Esophagus muscularis mucosa (tissue), 4 donors: Measurements from ENCODE around the gene MAGI1. TPM values are rescaled to one million over a fixed set of nuclear protein-coding genes. Genes with fewer than 3 reads are reported as not detected.

Experiments used
- DNase-seq: peaks from one replicate; pipeline ENCODE4 v3.0.0-alpha.2; 2017; ENCODE audit errors: extremely low spot score
- H3K27ac ChIP-seq, 4 donors: fragments of 200-600 bp; sonication (generic); replicated peaks in 1 of 4; 1 replicate in 3 of 4; 2 replicates in 1 of 4; pipeline ENCODE4 v1.5.1; 2016 to 2019; ENCODE audit warnings: mild to moderate bottlenecking in 1 of 4
- H3K27me3 ChIP-seq, 4 donors: fragments of 200-600 bp; sonication (generic); one replicate each; pipeline versions ENCODE4 v1.5.1 to v1.6.0; 2016 to 2019
- H3K36me3 ChIP-seq, 4 donors: fragments of 200-600 bp; sonication (generic); one replicate each; pipeline ENCODE4 v1.5.1; 2016 to 2019
- H3K4me1 ChIP-seq, 4 donors: fragments of 200-600 bp; sonication (generic); one replicate each; pipeline ENCODE4 v1.5.1; 2016 to 2019
- H3K4me3 ChIP-seq, 4 donors: fragments of 200-600 bp; sonication (generic); 1 replicate in 2 of 4; 2 replicates in 2 of 4; pipeline ENCODE4 v1.5.1; 2016 to 2019; ENCODE audit warnings: mild to moderate bottlenecking in 4 of 4, moderate library complexity in 1 of 4
- H3K9me3 ChIP-seq, 4 donors: fragments of 200-600 bp; sonication (generic); 1 replicate in 3 of 4; 2 replicates in 1 of 4; pipeline ENCODE4 v1.5.1; 2016 to 2019
- EP300 ChIP-seq: sonication (generic); formaldehyde crosslinking; IDR thresholded peaks from one replicate; pipeline ENCODE4 v1.6.1; 2017; ENCODE audit warnings: antibody characterized with exemption
- POLR2A ChIP-seq: fragments of 450-650 bp; IDR thresholded peaks from one replicate; pipeline ENCODE4 v1.6.1; 2017; ENCODE audit warnings: antibody characterized with exemption, moderate library complexity, mild to moderate bottlenecking, low read depth
- POLR2AphosphoS5 ChIP-seq, 2 donors: sonication (generic); formaldehyde crosslinking; IDR thresholded peaks; one replicate each; pipeline ENCODE4 v1.6.1; 2017; ENCODE audit warnings: antibody characterized with exemption in 2 of 2
- WGBS: methylation state at CpG from one replicate; pipeline ENCODE4 v1.1.5; 2018; 5-methylcytosine and 5-hydroxymethylcytosine counted together
- intact Hi-C: fragments of 100-400 bp; cut with DNase I; formaldehyde crosslinking; loops from one replicate; pipeline ENCODE4 v1.15.1; 2023
- total RNA-seq, 4 donors: library from RNA; depleted of rRNA; stranded (reverse); fragments of >200 nt; gene quantifications; one replicate each; pipeline versions ENCODE4 v1.1.0 to v1.2.1, GENCODE V29; 2016
- TF ChIP-seq, protein P1 (sequence below), 3 experiments: fragments of 200-600 bp in 2 of 3; fragments of 450-650 bp in 1 of 3; sonication (generic) in 2 of 3; IDR thresholded peaks; one replicate each; pipeline ENCODE4 v1.5.1; 2017 to 2019; ENCODE audit warnings: antibody characterized with exemption in 3 of 3, mild to moderate bottlenecking in 2 of 3, moderate library complexity in 1 of 3

The MAGI1 gene
- total RNA-seq, 4 donors from 2014 or later, result 17.1 to 35.1 (median 25.2) TPM

DNA sequence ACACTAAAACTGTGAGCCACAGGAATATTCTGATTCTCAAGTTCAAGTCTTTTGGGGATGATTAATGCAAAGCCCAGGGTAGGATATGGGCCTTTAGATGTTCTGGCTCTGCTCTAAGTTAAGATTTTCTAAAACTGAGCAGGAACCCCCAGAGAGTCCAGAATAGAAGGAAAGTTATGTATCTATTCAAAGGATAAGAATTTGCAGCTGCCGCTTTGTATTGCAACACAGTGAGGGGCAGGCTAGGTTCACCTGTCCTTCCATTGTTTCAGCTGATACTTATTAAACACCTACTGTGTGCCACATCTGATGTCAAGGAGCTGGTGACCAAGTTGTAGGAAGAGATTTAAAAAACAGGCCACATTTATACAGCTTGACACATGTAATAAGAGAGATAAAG lies 290.4 kb downstream of the MAGI1 start:
- intact Hi-C loops, result no loop called here
- H3K4me1 ChIP-seq, result no peaks in the 10 kb centered on the region
- no peak overlapping the region for H3K4me3 ChIP-seq
- no peaks in the 10 kb centered on the region for H3K9me3 ChIP-seq
- DNase-seq, result no peak
- no peaks in the 10 kb centered on the region for H3K36me3 ChIP-seq
- 100% methylated on average over 1 of the region's 1 CpG for WGBS
- TF ChIP-seq POLR2AphosphoS5 (IDR thresholded peaks at IDR 0.05), result no peak
- TF ChIP-seq, protein P1, sequence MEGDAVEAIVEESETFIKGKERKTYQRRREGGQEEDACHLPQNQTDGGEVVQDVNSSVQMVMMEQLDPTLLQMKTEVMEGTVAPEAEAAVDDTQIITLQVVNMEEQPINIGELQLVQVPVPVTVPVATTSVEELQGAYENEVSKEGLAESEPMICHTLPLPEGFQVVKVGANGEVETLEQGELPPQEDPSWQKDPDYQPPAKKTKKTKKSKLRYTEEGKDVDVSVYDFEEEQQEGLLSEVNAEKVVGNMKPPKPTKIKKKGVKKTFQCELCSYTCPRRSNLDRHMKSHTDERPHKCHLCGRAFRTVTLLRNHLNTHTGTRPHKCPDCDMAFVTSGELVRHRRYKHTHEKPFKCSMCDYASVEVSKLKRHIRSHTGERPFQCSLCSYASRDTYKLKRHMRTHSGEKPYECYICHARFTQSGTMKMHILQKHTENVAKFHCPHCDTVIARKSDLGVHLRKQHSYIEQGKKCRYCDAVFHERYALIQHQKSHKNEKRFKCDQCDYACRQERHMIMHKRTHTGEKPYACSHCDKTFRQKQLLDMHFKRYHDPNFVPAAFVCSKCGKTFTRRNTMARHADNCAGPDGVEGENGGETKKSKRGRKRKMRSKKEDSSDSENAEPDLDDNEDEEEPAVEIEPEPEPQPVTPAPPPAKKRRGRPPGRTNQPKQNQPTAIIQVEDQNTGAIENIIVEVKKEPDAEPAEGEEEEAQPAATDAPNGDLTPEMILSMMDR (IDR thresholded peaks at IDR 0.05), result no peak
- TF ChIP-seq POLR2A, result no peak
- no peak for TF ChIP-seq EP300
- H3K27me3 ChIP-seq, result no peaks in the 10 kb centered on the region
- no peak overlapping the region for H3K27ac ChIP-seq

DNA sequence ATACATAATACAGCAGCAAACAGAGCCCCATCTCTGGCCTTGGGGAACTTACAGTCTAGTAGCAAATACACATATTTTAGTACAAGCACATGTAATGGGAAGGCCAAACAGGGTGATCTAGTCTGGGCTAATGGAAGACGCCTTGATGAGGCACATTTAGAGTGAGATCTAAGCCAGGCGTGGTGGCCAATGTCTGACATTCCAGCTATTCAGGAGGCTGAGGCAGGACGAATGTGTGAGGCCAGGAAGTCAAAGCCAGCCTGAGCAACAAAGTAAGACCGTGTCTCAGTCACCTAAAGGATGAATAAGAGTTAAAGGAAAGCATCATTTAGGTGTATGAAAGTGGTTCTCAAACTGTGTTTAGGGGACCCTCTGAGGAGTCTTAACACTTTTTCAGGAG lies 291.9 kb downstream of the MAGI1 start:
- no peaks in the 10 kb centered on the region for H3K9me3 ChIP-seq
- WGBS, result 89% methylated on average over 4 of the region's 4 CpGs
- no peak overlapping the region for H3K27ac ChIP-seq
- no peak overlapping the region for H3K4me3 ChIP-seq
- no peaks in the 10 kb centered on the region for H3K4me1 ChIP-seq
- intact Hi-C loops, result no loop called here
- no peaks in the 10 kb centered on the region for H3K36me3 ChIP-seq
- no peak for DNase-seq
- TF ChIP-seq EP300, result no peak
- TF ChIP-seq, protein P1 (IDR thresholded peaks at IDR 0.05), result no peak
- no peak for TF ChIP-seq POLR2A
- no peaks in the 10 kb centered on the region for H3K27me3 ChIP-seq

DNA sequence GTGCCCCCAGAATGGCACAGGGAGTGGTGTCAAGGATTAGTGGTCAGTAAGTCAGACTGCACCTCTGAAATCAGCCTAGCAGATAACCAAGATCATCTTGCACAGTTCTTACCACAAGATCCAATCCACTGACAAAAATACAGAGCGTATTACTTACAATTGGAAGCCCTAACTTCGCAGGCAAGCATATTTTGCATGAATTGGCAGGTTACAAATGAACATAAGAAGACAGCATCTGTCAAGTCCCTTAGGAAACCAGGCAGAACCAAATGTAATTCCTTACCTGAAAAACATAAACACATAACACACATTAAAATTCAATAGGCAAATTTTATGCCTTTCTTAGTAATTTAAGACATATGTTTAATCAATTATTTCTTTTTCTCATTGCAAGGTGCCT lies 293.4 kb downstream of the MAGI1 start:
- DNase-seq, result no peak
- no peak overlapping the region for H3K27ac ChIP-seq
- no peaks in the 10 kb centered on the region for H3K9me3 ChIP-seq
- no peaks in the 10 kb centered on the region for H3K36me3 ChIP-seq
- H3K4me3 ChIP-seq, result no peak overlapping the region
- no peaks in the 10 kb centered on the region for H3K27me3 ChIP-seq
- intact Hi-C loops, result no loop called here
- no peaks in the 10 kb centered on the region for H3K4me1 ChIP-seq
- TF ChIP-seq POLR2A (no peak), EP300 (no peak), POLR2AphosphoS5 (IDR thresholded peaks at IDR 0.05) (no peak)
- TF ChIP-seq, protein P1 (IDR thresholded peaks at IDR 0.05), result no peak
- 98% methylated on average over 2 of the region's 2 CpGs for WGBS

- intact Hi-C loops, result no loop called here
- TF ChIP-seq POLR2A, result no peak
- TF ChIP-seq, protein P1 (IDR thresholded peaks at IDR 0.05), result no peak
- TF ChIP-seq POLR2AphosphoS5 (IDR thresholded peaks at IDR 0.05), result no peak
- TF ChIP-seq EP300, result no peak
- no peaks in the 10 kb centered on the region for H3K27me3 ChIP-seq
- no peak overlapping the region for H3K4me3 ChIP-seq
- H3K36me3 ChIP-seq, result no peaks in the 10 kb centered on the region
- DNase-seq, result no peak
- WGBS, result 31% methylated on average over 1 of the region's 1 CpG
- H3K9me3 ChIP-seq, result no peaks in the 10 kb centered on the region
- H3K27ac ChIP-seq, result no peak overlapping the region
- H3K4me1 ChIP-seq, result no peaks in the 10 kb centered on the region
These were observed 295.8 kb downstream of the MAGI1 start for GRCh38 chr3:65742914-65743313.

GRCh38 chr3:65741540-65741939 lies 297.2 kb downstream of the MAGI1 start:
- H3K9me3 ChIP-seq, result no peaks in the 10 kb centered on the region
- no peak for DNase-seq
- H3K4me3 ChIP-seq, result no peak overlapping the region
- 83% methylated on average over 4 of the region's 4 CpGs for WGBS
- no peaks in the 10 kb centered on the region for H3K27me3 ChIP-seq
- H3K36me3 ChIP-seq, result no peaks in the 10 kb centered on the region
- no peak for TF ChIP-seq POLR2AphosphoS5 (IDR thresholded peaks at IDR 0.05)
- no peak overlapping the region for H3K27ac ChIP-seq
- no peaks in the 10 kb centered on the region for H3K4me1 ChIP-seq
- intact Hi-C loops, result no loop called here
